ENCODE measurements around the gene CLEC14A.

CLEC14A gene

DNA sequence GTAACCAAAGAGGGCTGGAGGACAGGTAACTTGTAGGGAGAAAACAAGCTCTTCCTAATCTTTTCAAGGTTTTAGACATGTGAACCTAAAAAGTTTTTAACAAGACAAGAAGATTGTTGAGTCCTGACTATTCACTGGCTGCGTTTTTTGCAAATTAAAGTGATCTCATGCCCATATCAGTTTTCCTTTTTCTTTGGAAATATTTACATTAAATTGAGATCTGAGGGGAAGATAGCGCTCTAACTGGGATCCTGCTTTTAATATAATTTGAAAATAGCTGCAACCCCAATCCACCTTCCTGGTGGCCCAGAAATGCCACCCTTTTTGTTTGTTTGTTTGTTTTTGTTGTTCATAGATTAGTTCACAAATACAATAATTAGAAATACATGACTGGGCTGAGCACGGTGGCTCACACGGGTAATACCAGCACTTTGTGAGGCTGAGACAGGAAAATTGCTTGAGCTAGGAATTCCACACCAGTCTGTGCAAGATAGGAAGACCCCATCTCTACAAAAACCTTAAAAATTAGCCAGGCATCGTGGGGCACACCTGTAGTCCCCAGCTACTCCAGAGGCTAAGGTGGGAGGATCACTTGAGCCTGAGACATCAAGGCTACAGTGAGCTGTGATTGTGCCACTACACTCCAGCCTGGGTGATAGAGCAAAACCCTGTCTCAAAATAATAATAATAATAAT, 50.6 kb downstream of the CLEC14A start:
- no peak for DNase-seq

DNA sequence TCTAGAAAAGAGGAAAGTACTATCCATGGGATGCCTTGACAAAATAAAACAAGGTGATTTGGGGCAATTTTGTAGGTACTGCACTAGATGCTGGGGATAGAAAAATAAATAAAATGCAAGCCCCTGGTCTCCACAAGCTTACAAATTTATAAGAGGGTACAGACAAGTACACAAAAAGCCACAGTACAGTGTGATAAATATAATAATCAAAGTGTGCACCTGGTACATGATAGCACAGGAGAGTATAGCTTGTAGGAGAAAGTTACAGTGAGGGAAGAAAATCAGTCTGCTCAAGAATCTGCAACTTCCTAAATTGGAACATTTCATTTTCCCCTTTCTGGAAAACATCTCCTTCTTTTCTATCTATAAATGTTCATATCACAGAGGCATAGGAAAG, 51.2 kb downstream of the CLEC14A start:
- DNase-seq: no peak
